HepG2 (cell line): ENCODE data around the gene CSNK2B. TPM values are rescaled to one million over a fixed set of nuclear protein-coding genes. Genes with fewer than 3 reads are reported as not detected.

Experiments
- ARID2 ChIP-seq: sonication (generic); formaldehyde crosslinking; IDR thresholded peaks from 2 replicates; pipeline ENCODE4 v1.8.1; 2022; ENCODE audit warnings: mild to moderate bottlenecking, missing genetic modification reagents, borderline replicate concordance
- ATF7 ChIP-seq, 2 experiments: fragments of 450-650 bp in 1 of 2; sonication (generic) in 1 of 2; formaldehyde crosslinking in 1 of 2; IDR thresholded peaks; 2 replicates each; pipeline versions ENCODE4 v1.4.0 to v1.6.1; 2016 to 2020; ENCODE audit warnings: antibody characterized with exemption in 1 of 2, mild to moderate bottlenecking in 1 of 2, missing genetic modification reagents in 1 of 2
- DMAP1 ChIP-seq: IDR thresholded peaks from 2 replicates; pipeline ENCODE4 v1.6.1; 2016
- HDAC1 ChIP-seq: sonication (generic); formaldehyde crosslinking; IDR thresholded peaks from 2 replicates; pipeline ENCODE4 v1.5.1; 2020; ENCODE audit warnings: mild to moderate bottlenecking, missing genetic modification reagents
- HNRNPK ChIP-seq: fragments of 200-400 bp; formaldehyde crosslinking; IDR thresholded peaks from 2 replicates; pipeline ENCODE4 v1.6.1; 2018; ENCODE audit warnings: low read length, low read depth, moderate library complexity, mild to moderate bottlenecking; ENCODE audit not compliant: poor library complexity, severe bottlenecking
- PHF21A ChIP-seq: sonication (generic); formaldehyde crosslinking; IDR thresholded peaks from 2 replicates; pipeline ENCODE4 v1.5.0; 2020; ENCODE audit warnings: mild to moderate bottlenecking, missing genetic modification reagents
- SAFB2 ChIP-seq: sonication (generic); formaldehyde crosslinking; IDR thresholded peaks from 2 replicates; pipeline ENCODE4 v1.5.1; 2020; ENCODE audit warnings: missing genetic modification reagents, low read depth, mild to moderate bottlenecking, borderline replicate concordance
- SAP130 ChIP-seq: IDR thresholded peaks from 2 replicates; pipeline ENCODE4 v1.6.1; 2016; ENCODE audit warnings: low read depth
- XBP1 ChIP-seq: sonication (generic); formaldehyde crosslinking; IDR thresholded peaks from 2 replicates; pipeline ENCODE4 v1.5.0; 2020; ENCODE audit warnings: missing genetic modification reagents
- ZFP36 ChIP-seq: fragments of 150-350 bp; IDR thresholded peaks from 2 replicates; pipeline ENCODE4 v1.6.1; 2018; ENCODE audit warnings: borderline replicate concordance, low read length, low read depth; ENCODE audit not compliant: partially characterized antibody
- ZFP62 ChIP-seq: sonication (generic); formaldehyde crosslinking; IDR thresholded peaks from 2 replicates; pipeline ENCODE4 v1.4.0; 2020; ENCODE audit warnings: missing genetic modification reagents
- ZNF33B ChIP-seq: sonication (generic); formaldehyde crosslinking; IDR thresholded peaks from 2 replicates; pipeline ENCODE4 v1.5.1; 2020; ENCODE audit warnings: mild to moderate bottlenecking, missing genetic modification reagents
- ZNF563 ChIP-seq: sonication (generic); formaldehyde crosslinking; IDR thresholded peaks from 2 replicates; pipeline ENCODE4 v1.8.0; 2022; ENCODE audit warnings: mild to moderate bottlenecking, moderate library complexity, missing genetic modification reagents
- ZNF607 ChIP-seq: sonication (generic); formaldehyde crosslinking; IDR thresholded peaks from 2 replicates; pipeline ENCODE4 v1.5.1; 2020; ENCODE audit warnings: missing genetic modification reagents, mild to moderate bottlenecking, borderline replicate concordance
- ZNF670 ChIP-seq: sonication (generic); formaldehyde crosslinking; IDR thresholded peaks from 2 replicates; pipeline ENCODE4 v1.8.0; 2022; ENCODE audit warnings: mild to moderate bottlenecking, missing genetic modification reagents, borderline replicate concordance
- ZNF772 ChIP-seq: sonication (generic); formaldehyde crosslinking; IDR thresholded peaks from 2 replicates; pipeline ENCODE4 v1.5.0; 2020; ENCODE audit warnings: mild to moderate bottlenecking, missing genetic modification reagents
- polyA plus RNA-seq, 8 experiments: library from polyadenylated mRNA; depleted of rRNA in 3 of 8; stranded (reverse) in 7 of 8; unstranded in 1 of 8; fragments of >200 nt; fragmentation: Illumina TruSeq in 4 of 8; extraction: Trizol in 4 of 8; gene quantifications; 2 replicates each; pipeline versions ENCODE4 v1.2.1 to v1.2.3, GENCODE V29; 2011 to 2016; ENCODE audit warnings: low read depth in 4 of 8, missing spikeins in 1 of 8, mixed read lengths in 1 of 8; ENCODE audit not compliant: insufficient read depth in 1 of 8
- total RNA-seq, 5 experiments: library from RNA; depleted of rRNA; stranded (reverse); fragments of >200 nt; fragmentation: Illumina TruSeq; extraction: Trizol; gene quantifications; 2 replicates each; pipeline ENCODE4 v1.2.3, GENCODE V29; 2016; ENCODE audit warnings: low read depth in 1 of 5
- TF ChIP-seq, protein P1 (sequence below): sonication (generic); formaldehyde crosslinking; IDR thresholded peaks from 2 replicates; pipeline ENCODE4 v1.5.0; 2020; ENCODE audit warnings: missing genetic modification reagents
- TF ChIP-seq, protein P2 (sequence below), 2 experiments: sonication (generic) in 1 of 2; formaldehyde crosslinking in 1 of 2; IDR thresholded peaks; 2 replicates each; pipeline versions ENCODE4 v1.4.0 to v1.6.1; 2018 to 2020; ENCODE audit warnings: missing genetic modification reagents in 2 of 2, borderline replicate concordance in 1 of 2, low read depth in 1 of 2, mild to moderate bottlenecking in 1 of 2, missing biosample characterization in 1 of 2
- TF ChIP-seq, protein P3 (sequence below): sonication (generic); formaldehyde crosslinking; IDR thresholded peaks from 2 replicates; pipeline ENCODE4 v1.9.0; 2022; ENCODE audit warnings: missing genetic modification reagents, mild to moderate bottlenecking, borderline replicate concordance
- TF ChIP-seq, protein P4 (sequence below): sonication (generic); formaldehyde crosslinking; IDR thresholded peaks from 2 replicates; pipeline ENCODE4 v1.5.0; 2020; ENCODE audit warnings: missing genetic modification reagents
- TF ChIP-seq, protein P5 (sequence below): IDR thresholded peaks from 2 replicates; pipeline ENCODE4 v1.6.1; 2016; ENCODE audit warnings: mild to moderate bottlenecking, missing biosample characterization, missing genetic modification reagents

CSNK2B gene
- total and polyA plus RNA-seq, 2 of the 13 experiments (the other 11 are each of a cell fraction or from before 2014, with no cell fraction given), result 111 to 296 TPM

DNA sequence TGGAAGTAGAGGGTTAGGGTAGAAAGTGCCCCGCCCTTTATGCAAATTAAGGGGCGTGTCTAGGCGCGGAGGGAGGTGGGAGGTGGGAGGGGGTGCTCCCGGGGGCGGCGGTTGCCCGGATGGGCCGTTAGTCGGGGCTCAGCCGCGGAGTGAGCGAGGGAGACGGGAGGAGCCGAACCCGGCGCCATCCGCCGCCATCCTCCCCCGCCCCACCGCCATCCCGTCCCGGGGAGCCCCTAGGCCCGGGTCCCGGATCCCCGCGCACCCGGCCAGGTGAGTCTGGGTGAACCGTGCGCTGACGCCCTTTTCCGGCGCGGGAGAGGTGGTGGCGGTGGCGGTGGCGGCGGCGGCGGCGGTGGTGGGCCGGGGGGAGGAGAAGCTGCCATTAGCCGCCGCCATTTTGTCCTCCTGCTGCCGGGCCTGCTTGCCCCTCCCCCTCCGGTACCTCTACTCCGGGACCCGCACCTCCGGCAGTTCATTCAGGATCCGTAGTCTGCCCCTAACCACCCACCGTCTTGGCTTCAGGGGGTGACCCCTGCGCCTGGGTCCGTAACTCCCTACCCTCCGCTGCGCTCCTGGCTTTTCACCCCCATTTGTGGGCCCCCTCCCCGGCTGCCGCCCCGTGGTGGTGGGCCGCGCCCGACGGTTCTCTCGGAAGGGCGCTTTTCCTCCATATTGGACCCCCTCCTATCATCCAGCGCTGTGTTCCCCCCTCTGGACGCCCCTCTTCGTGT is 45.1 kb upstream of the CSNK2B start, which contains the start of gene PRRC2A (continued):
- peak; percentile 69; the same call in 1 of the 2 replicates for TF ChIP-seq ZNF563 (CRISPR knock-in tag)
- TF ChIP-seq ZNF607, result no peak; the same call in 1 of the 2 replicates
- peak; percentile 54; the same call in 1 of the 2 replicates for TF ChIP-seq SAFB2 (CRISPR knock-in tag)
- TF ChIP-seq, protein P1, sequence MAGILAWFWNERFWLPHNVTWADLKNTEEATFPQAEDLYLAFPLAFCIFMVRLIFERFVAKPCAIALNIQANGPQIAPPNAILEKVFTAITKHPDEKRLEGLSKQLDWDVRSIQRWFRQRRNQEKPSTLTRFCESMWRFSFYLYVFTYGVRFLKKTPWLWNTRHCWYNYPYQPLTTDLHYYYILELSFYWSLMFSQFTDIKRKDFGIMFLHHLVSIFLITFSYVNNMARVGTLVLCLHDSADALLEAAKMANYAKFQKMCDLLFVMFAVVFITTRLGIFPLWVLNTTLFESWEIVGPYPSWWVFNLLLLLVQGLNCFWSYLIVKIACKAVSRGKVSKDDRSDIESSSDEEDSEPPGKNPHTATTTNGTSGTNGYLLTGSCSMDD (CRISPR knock-in tag), result no peak
- TF ChIP-seq, protein P2, sequence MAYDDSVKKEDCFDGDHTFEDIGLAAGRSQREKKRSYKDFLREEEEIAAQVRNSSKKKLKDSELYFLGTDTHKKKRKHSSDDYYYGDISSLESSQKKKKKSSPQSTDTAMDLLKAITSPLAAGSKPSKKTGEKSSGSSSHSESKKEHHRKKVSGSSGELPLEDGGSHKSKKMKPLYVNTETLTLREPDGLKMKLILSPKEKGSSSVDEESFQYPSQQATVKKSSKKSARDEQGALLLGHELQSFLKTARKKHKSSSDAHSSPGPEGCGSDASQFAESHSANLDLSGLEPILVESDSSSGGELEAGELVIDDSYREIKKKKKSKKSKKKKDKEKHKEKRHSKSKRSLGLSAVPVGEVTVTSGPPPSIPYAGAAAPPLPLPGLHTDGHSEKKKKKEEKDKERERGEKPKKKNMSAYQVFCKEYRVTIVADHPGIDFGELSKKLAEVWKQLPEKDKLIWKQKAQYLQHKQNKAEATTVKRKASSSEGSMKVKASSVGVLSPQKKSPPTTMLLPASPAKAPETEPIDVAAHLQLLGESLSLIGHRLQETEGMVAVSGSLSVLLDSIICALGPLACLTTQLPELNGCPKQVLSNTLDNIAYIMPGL (CRISPR knock-in tag; IDR thresholded peaks at IDR 0.05; ENCODE audit: borderline replicate concordance in 1 of 2, low read depth in 1 of 2), result peak; percentile 44 to 59; a peak in 3 of 4 replicates
- TF ChIP-seq ZNF33B (CRISPR knock-in tag), result peak; percentile 70; the same call in 1 of the 2 replicates
- peak; percentile 85 for TF ChIP-seq HNRNPK
- TF ChIP-seq, protein P3, sequence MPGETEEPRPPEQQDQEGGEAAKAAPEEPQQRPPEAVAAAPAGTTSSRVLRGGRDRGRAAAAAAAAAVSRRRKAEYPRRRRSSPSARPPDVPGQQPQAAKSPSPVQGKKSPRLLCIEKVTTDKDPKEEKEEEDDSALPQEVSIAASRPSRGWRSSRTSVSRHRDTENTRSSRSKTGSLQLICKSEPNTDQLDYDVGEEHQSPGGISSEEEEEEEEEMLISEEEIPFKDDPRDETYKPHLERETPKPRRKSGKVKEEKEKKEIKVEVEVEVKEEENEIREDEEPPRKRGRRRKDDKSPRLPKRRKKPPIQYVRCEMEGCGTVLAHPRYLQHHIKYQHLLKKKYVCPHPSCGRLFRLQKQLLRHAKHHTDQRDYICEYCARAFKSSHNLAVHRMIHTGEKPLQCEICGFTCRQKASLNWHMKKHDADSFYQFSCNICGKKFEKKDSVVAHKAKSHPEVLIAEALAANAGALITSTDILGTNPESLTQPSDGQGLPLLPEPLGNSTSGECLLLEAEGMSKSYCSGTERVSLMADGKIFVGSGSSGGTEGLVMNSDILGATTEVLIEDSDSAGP (CRISPR knock-in tag), result peak; percentile 66; the same call in 1 of the 2 replicates
- no peak for TF ChIP-seq ZFP62 (CRISPR knock-in tag)
- no peak for TF ChIP-seq ZFP36
- 0 out of 2 replicates have a peak, but pooled peaks have one; percentile 29 for TF ChIP-seq XBP1
- TF ChIP-seq ARID2 (CRISPR knock-in tag), result peak; percentile 42; the same call in 1 of the 2 replicates
- 0 out of 2 replicates have a peak, but pooled peaks have one; percentile 10 for TF ChIP-seq ZNF670 (CRISPR knock-in tag)
- TF ChIP-seq ATF7 (IDR thresholded peaks at IDR 0.05), result no peak
- TF ChIP-seq ATF7 (CRISPR knock-in tag; IDR thresholded peaks at IDR 0.05), result peak; percentile 25; the same call in 1 of the 2 replicates
- TF ChIP-seq, protein P4, sequence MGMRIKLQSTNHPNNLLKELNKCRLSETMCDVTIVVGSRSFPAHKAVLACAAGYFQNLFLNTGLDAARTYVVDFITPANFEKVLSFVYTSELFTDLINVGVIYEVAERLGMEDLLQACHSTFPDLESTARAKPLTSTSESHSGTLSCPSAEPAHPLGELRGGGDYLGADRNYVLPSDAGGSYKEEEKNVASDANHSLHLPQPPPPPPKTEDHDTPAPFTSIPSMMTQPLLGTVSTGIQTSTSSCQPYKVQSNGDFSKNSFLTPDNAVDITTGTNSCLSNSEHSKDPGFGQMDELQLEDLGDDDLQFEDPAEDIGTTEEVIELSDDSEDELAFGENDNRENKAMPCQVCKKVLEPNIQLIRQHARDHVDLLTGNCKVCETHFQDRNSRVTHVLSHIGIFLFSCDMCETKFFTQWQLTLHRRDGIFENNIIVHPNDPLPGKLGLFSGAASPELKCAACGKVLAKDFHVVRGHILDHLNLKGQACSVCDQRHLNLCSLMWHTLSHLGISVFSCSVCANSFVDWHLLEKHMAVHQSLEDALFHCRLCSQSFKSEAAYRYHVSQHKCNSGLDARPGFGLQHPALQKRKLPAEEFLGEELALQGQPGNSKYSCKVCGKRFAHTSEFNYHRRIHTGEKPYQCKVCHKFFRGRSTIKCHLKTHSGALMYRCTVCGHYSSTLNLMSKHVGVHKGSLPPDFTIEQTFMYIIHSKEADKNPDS, result peak; percentile 66; the same call in 1 of the 2 replicates
- TF ChIP-seq ZNF772, result peak; percentile 77; the same call in 1 of the 2 replicates
- TF ChIP-seq, protein P5, sequence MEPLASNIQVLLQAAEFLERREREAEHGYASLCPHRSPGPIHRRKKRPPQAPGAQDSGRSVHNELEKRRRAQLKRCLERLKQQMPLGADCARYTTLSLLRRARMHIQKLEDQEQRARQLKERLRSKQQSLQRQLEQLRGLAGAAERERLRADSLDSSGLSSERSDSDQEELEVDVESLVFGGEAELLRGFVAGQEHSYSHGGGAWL (CRISPR knock-in tag), result peak; percentile 74
- no peak; the same call in none of the 2 replicates for TF ChIP-seq PHF21A (CRISPR knock-in tag)
- TF ChIP-seq HDAC1 (CRISPR knock-in tag), result peak; percentile 61
- peak; percentile 88 for TF ChIP-seq DMAP1 (CRISPR knock-in tag)
- peak; percentile 71 for TF ChIP-seq SAP130 (CRISPR knock-in tag)
